ENCODE data around the gene ARID5B. TPM values are rescaled to one million over a fixed set of nuclear protein-coding genes. Genes with fewer than 3 reads are reported as not detected.

Gene ARID5B
- total and polyA plus RNA-seq, 2 donors (not counting 3 experiments of a cell fraction or from before 2014, with no cell fraction given): 5.6 to 8.9 TPM

- Histone ChIP-seq H3K9me3 (replicated peaks; ENCODE audit: control insufficient read depth, insufficient read depth, low read length) (no peaks in the 10 kb centered on the region), H3K4me1 (ENCODE audit: control insufficient read depth, extremely low read depth, insufficient read depth, low read length) (no peaks in the 10 kb centered on the region), H3K9me1 (replicated peaks; ENCODE audit: control insufficient read depth, extremely low read depth, insufficient read depth, low read length) (no peaks in the 10 kb centered on the region), H3K9ac (replicated peaks; ENCODE audit: extremely low read depth, insufficient read depth, low read length) (no peak overlapping the region), H3K27me3 (ENCODE audit: control insufficient read depth in 2 of 2, insufficient read depth in 2 of 2, low read length in 2 of 2) (no peaks in the 10 kb centered on the region), H3K36me3 (ENCODE audit: control insufficient read depth in 2 of 2, extremely low read depth in 1 of 2, insufficient read depth in 2 of 2, low read length in 2 of 2) (no peaks in the 10 kb centered on the region), H2AFZ (ENCODE audit: low read depth, low read length) (no peak overlapping the region), H3K79me2 (ENCODE audit: control insufficient read depth, insufficient read depth, low read length) (no peaks in the 10 kb centered on the region), H3K27ac (ENCODE audit: insufficient read depth, low read depth, low read length) (no peak overlapping the region), H4K20me1 (replicated peaks; ENCODE audit: control insufficient read depth, extremely low read depth, insufficient read depth, low read length) (no peaks in the 10 kb centered on the region), H3K4me2 (ENCODE audit: insufficient read depth, low read length) (no peak overlapping the region), H3K4me3 (replicated peaks in 1 of 3; ENCODE audit: insufficient read depth in 1 of 3, low read depth in 1 of 3, low read length in 3 of 3) (no peak overlapping the region)
- intact Hi-C loops (cut with micrococcal nuclease): no loop called here
- POLR2A ChIA-PET: no interaction called here
- FAIRE-seq (no peak), DNase-seq (ENCODE audit: low read depth, low spot score) (no peak)
- CTCF ChIA-PET: interaction anchor here (1.5 kb wide), 1 partner anchor 10 kb away, joined by 3 read pairs; no protein-coding TSS in a partner anchor
- dilution Hi-C loops (cut with MboI; ENCODE audit: extremely low pct_ligation_motif_present, low sequenced_read_pairs): no loop called here
- no peak for TF ChIP-seq POLR2AphosphoS5 (IDR thresholded peaks at IDR 0.05; ENCODE audit: insufficient read depth, low read depth, low read length)
- TF ChIP-seq MYC (IDR thresholded peaks at IDR 0.05; ENCODE audit: low read depth, low read length): no peak
- TF ChIP-seq MAX (IDR thresholded peaks at IDR 0.05; ENCODE audit: insufficient read depth, insufficient read length): no peak
- TF ChIP-seq CTCF (IDR thresholded peaks at IDR 0.05; ENCODE audit: extremely low read depth in 1 of 2, insufficient read depth in 1 of 2, low read depth in 1 of 2, low read length in 2 of 2): no peak
- TF ChIP-seq POLR2A (IDR thresholded peaks at IDR 0.05; ENCODE audit: low read depth, low read length): no peak
- TF ChIP-seq GATA2 (IDR thresholded peaks at IDR 0.05; ENCODE audit: insufficient read depth, insufficient read length, low read depth, low read length): no peak
- no peak for TF ChIP-seq JUN (IDR thresholded peaks at IDR 0.05; ENCODE audit: borderline replicate concordance, insufficient read depth, insufficient read length, low read depth)
- no peak for TF ChIP-seq FOS (IDR thresholded peaks at IDR 0.05; ENCODE audit: borderline replicate concordance, insufficient read depth, low read length)
- TF ChIP-seq EZH2 (IDR thresholded peaks at IDR 0.05; ENCODE audit: borderline replicate concordance, low read depth, low read length, severe bottlenecking): no peak
- no TSS peak for BruUV-seq (replicated peaks)
These were observed 43.8 kb upstream of the ARID5B start for GRCh38 chr10:61857746-61858145.

All from endothelial cell of umbilical vein (primary cell).